ENCODE results near the gene RASSF5.
A peak's percentile ranks its signal among the peaks of the same experiment; 100 is the strongest.

The RASSF5 gene

DNA sequence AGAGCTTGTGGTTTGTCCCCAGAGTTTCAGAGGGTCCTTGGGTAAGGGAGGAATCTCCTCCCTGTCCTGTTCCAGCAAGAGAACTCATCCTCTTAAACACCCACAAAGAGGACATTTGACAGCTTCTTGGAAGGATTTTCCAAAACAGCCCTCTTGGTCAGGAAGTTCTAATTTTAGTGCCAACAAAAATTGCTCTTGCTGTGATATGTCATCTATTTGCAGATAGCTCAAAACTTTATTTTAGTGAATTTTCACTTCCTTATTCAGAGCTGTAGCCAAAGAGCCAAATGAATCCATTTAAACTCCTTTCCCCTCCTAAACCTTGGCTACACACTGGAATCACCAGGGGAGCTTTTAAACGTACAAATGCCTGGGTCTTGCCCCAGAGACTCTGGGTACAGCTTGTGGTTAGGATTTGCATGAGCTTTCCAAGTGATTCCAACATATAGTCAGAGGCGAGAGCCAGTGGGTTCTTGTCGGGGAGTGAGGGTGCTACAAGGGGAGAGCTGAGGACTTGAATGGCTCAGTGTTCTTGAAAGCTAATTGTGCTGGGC is 11.8 kb upstream of the RASSF5 start:
- peak overlapping the region; percentile 10 for H3K27ac ChIP-seq (ENCODE audit: low read depth, low read length)
- H3K36me3 ChIP-seq (ENCODE audit: control insufficient read depth, low read length) = peaks cover 14% of the 10 kb centered on the region; the same call in 1 of the 2 replicates
- H3K9me3 ChIP-seq (ENCODE audit: control insufficient read depth, insufficient read depth, low read length) = no peaks in the 10 kb centered on the region
- H4K20me1 ChIP-seq (ENCODE audit: control insufficient read depth, insufficient read depth, low read depth, low read length) = peaks cover 12% of the 10 kb centered on the region
- H3K9me2 ChIP-seq (replicated peaks; ENCODE audit: control insufficient read depth, low read length) = no peaks in the 10 kb centered on the region
- H3K27me3 ChIP-seq (ENCODE audit: control insufficient read depth, low read length) = no peaks in the 10 kb centered on the region
- no peaks in the 10 kb centered on the region for H3K79me2 ChIP-seq (ENCODE audit: control insufficient read depth, low read length)
- TF ChIP-seq CTCF (IDR thresholded peaks at IDR 0.05; ENCODE audit: low read depth, low read length, poor library complexity, severe bottlenecking) (no peak), EZH2phosphoT487 (IDR thresholded peaks at IDR 0.05; ENCODE audit: borderline replicate concordance, low read length) (no peak)
- peak overlapping the region; percentile 40 for H3K4me3 ChIP-seq (ENCODE audit: low read length)
- H3K4me1 ChIP-seq (ENCODE audit: control insufficient read depth, low read length) = peaks cover 37% of the 10 kb centered on the region
- no peaks in the 10 kb centered on the region for H3F3A ChIP-seq (ENCODE audit: control insufficient read depth, insufficient read depth)
- H3K4me2 ChIP-seq (ENCODE audit: low read length) = peak overlapping the region; percentile 58

DNA sequence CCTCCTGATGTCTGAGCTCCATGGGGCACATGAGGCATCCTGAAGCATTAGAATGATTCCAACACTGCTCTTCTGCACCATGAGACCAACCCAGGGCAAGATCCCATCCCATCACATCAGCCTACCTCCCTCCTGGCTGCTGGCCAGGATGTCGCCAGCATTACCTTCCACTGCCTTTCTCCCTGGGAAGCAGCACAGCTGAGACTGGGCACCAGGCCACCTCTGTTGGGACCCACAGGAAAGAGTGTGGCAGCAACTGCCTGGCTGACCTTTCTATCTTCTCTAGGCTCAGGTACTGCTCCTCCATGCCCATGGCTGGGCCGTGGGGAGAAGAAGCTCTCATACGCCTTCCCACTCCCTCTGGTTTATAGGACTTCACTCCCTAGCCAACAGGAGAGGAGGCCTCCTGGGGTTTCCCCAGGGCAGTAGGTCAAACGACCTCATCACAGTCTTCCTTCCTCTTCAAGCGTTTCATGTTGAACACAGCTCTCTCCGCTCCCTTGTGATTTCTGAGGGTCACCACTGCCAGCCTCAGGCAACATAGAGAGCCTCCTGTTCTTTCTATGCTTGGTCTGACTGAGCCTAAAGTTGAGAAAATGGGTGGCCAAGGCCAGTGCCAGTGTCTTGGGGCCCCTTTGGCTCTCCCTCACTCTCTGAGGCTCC is 11.1 kb upstream of the RASSF5 start:
- Histone ChIP-seq H3K4me1 (ENCODE audit: control insufficient read depth, low read length) (peaks cover 37% of the 10 kb centered on the region), H3K9me2 (replicated peaks; ENCODE audit: control insufficient read depth, low read length) (no peaks in the 10 kb centered on the region), H3K27ac (ENCODE audit: low read depth, low read length) (peak overlapping the region; percentile 10), H3F3A (ENCODE audit: control insufficient read depth, insufficient read depth) (no peaks in the 10 kb centered on the region), H3K9me3 (ENCODE audit: control insufficient read depth, insufficient read depth, low read length) (no peaks in the 10 kb centered on the region), H3K27me3 (ENCODE audit: control insufficient read depth, low read length) (no peaks in the 10 kb centered on the region), H3K36me3 (ENCODE audit: control insufficient read depth, low read length) (peaks cover 14% of the 10 kb centered on the region; the same call in 1 of the 2 replicates), H4K20me1 (ENCODE audit: control insufficient read depth, insufficient read depth, low read depth, low read length) (peaks cover 12% of the 10 kb centered on the region), H3K4me2 (ENCODE audit: low read length) (peak overlapping the region; percentile 58), H3K79me2 (ENCODE audit: control insufficient read depth, low read length) (no peaks in the 10 kb centered on the region), H3K4me3 (ENCODE audit: low read length) (peak overlapping the region; percentile 40)
- TF ChIP-seq CTCF (IDR thresholded peaks at IDR 0.05; ENCODE audit: low read depth, low read length, poor library complexity, severe bottlenecking) = no peak
- TF ChIP-seq EZH2phosphoT487 (IDR thresholded peaks at IDR 0.05; ENCODE audit: borderline replicate concordance, low read length) = no peak

DNA sequence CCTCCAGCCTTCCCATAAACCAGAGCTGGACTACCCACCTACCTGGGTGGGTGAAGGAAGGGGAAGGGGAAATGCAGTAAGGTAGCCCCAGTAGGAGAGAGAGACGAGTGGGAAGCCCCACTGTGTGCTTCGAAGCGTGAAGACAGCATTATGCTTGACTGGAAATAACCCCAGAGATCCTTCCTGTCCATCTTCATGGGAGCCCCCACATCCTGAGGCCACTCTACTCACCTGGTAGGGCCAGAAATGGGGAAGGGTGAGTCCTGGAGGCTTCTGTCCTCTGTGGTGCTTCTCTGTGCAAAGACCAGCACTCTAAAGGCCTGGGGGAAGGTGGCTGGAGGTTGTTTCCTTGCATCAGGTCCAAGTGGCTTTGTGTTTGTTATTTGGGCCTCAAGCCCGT is 10.0 kb upstream of the RASSF5 start:
- H3F3A ChIP-seq (ENCODE audit: control insufficient read depth, insufficient read depth) = no peaks in the 10 kb centered on the region
- no peaks in the 10 kb centered on the region for H3K9me3 ChIP-seq (ENCODE audit: control insufficient read depth, insufficient read depth, low read length)
- H4K20me1 ChIP-seq (ENCODE audit: control insufficient read depth, insufficient read depth, low read depth, low read length) = peaks cover 12% of the 10 kb centered on the region
- H3K27ac ChIP-seq (ENCODE audit: low read depth, low read length) = no peak overlapping the region
- H3K79me2 ChIP-seq (ENCODE audit: control insufficient read depth, low read length) = no peaks in the 10 kb centered on the region
- peak overlapping the region; percentile 34 for H3K4me3 ChIP-seq (ENCODE audit: low read length)
- peaks cover 4% of the 10 kb centered on the region for H3K27me3 ChIP-seq (ENCODE audit: control insufficient read depth, low read length)
- H3K4me2 ChIP-seq (ENCODE audit: low read length) = peak overlapping the region; percentile 58
- H3K9me2 ChIP-seq (replicated peaks; ENCODE audit: control insufficient read depth, low read length) = no peaks in the 10 kb centered on the region
- no peak for TF ChIP-seq EZH2phosphoT487 (IDR thresholded peaks at IDR 0.05; ENCODE audit: borderline replicate concordance, low read length)
- no peak for TF ChIP-seq CTCF (IDR thresholded peaks at IDR 0.05; ENCODE audit: low read depth, low read length, poor library complexity, severe bottlenecking)
- peaks cover 37% of the 10 kb centered on the region for H3K4me1 ChIP-seq (ENCODE audit: control insufficient read depth, low read length)
- peaks cover 6% of the 10 kb centered on the region; the same call in 1 of the 2 replicates for H3K36me3 ChIP-seq (ENCODE audit: control insufficient read depth, low read length)

All from DOHH2 (cell line).